Posterior vena cava (tissue), 2 donors: ENCODE data around the gene MALAT1. TPM values are rescaled to one million over a fixed set of nuclear protein-coding genes. Genes with fewer than 3 reads are reported as not detected.
A peak's percentile ranks its signal among the peaks of the same experiment; 100 is the strongest.
"Not testable (repeated sequence)": the region's sequence is repeated elsewhere in the genome, so short reads cannot be mapped to it uniquely, and the experiment has no call there.

Source experiments
- DNase-seq: peaks from one replicate; pipeline ENCODE4 v3.0.0-alpha.2; 2020; ENCODE audit warnings: low spot score
- intact Hi-C, 2 donors: fragments of 100-400 bp; cut with DNase I; formaldehyde crosslinking; loops; one replicate each; pipeline versions ENCODE4 v1.14.1 to v1.14.2; 2022 to 2023
- total RNA-seq, 2 donors: library from RNA; stranded (reverse); fragmentation: NEBNext Ultra II Directional; extraction: Animal tissue kit (Norgen Biotek cat#: 25700); gene quantifications; one replicate each; pipeline ENCODE4 v1.2.1, GENCODE V29; 2021
- donor health status: DM: yes; HTN: yes; CAD: no.
- donor health status: DM: yes; HTN: yes; CAD: no.

MALAT1 gene
- total RNA-seq, 2 donors from 2014 or later = 9,235 to 9,828 TPM

GRCh38 chr11:65505466-65506289 lies 6.8 kb downstream of the MALAT1 start:
- intact Hi-C loops = loop anchor here (5.0 kb wide), 2 partner anchors 33 to 78 kb away; no protein-coding TSS in a partner anchor
- peak; percentile 78 for DNase-seq

GRCh38 chr11:65506290-65506771 lies 7.5 kb downstream of the MALAT1 start:
- DNase-seq = no peak
- intact Hi-C loops = loop anchor here (5.0 kb wide), 2 partner anchors 34 to 79 kb away; no protein-coding TSS in a partner anchor

- intact Hi-C loops = loop anchor here (5.0 kb wide), 2 partner anchors 35 to 80 kb away; no protein-coding TSS in a partner anchor
- peak; percentile 88 for DNase-seq
Measured at GRCh38 chr11:65506772-65507505, 8.1 kb downstream of the MALAT1 start.

GRCh38 chr11:65512311-65512710 lies 13.5 kb downstream of the MALAT1 start:
- intact Hi-C loops = not testable (repeated sequence)
- DNase-seq = peak; percentile 70

GRCh38 chr11:65516135-65516968 lies 17.5 kb downstream of the MALAT1 start:
- DNase-seq = peak; percentile 22
- intact Hi-C loops = no loop called here

- peak; percentile 50 for DNase-seq
- intact Hi-C loops = not testable (repeated sequence)
Measured at GRCh38 chr11:65518941-65519549, 20.2 kb downstream of the MALAT1 start.

- intact Hi-C loops = not testable (repeated sequence)
- peak; percentile 29 for DNase-seq
Measured at GRCh38 chr11:65521777-65522521, 23.1 kb downstream of the MALAT1 start.

GRCh38 chr11:65522718-65523630 lies 24.1 kb downstream of the MALAT1 start:
- DNase-seq = peak; percentile 50
- intact Hi-C loops = not testable (repeated sequence)

- DNase-seq = peak; percentile 64
- intact Hi-C loops = not testable (repeated sequence)
Measured at GRCh38 chr11:65523631-65523968, 24.8 kb downstream of the MALAT1 start.

GRCh38 chr11:65524014-65524740 lies 25.3 kb downstream of the MALAT1 start:
- DNase-seq = peak; percentile 86
- intact Hi-C loops = no loop called here

GRCh38 chr11:65524741-65525545 lies 26.1 kb downstream of the MALAT1 start, which contains the start of gene SCYL1:
Gene SCYL1 (plus strand): TSS chr11:65525083. CDS start chr11:65525154, 71 bp downstream.
- intact Hi-C loops = no loop called here
- peak; percentile 95 for DNase-seq

- intact Hi-C loops = no loop called here
- peak; percentile 80 for DNase-seq
Measured at GRCh38 chr11:65525546-65526480, 27.0 kb downstream of the MALAT1 start.

- DNase-seq = peak; percentile 69
- intact Hi-C loops = no loop called here
Measured at GRCh38 chr11:65526744-65527143, 27.9 kb downstream of the MALAT1 start.

GRCh38 chr11:65528819-65529350 lies 30.0 kb downstream of the MALAT1 start:
- intact Hi-C loops = no loop called here
- peak; percentile 68 for DNase-seq
